Mammary epithelial cell (primary cell): ENCODE results near the gene SCCPDH.
"Not testable (repeated sequence)": the region's sequence is repeated elsewhere in the genome, so short reads cannot be mapped to it uniquely, and the experiment has no call there.

Experiments used
- CTCF ChIP-seq, 2 donors: IDR thresholded peaks in 1 of 2; conservative IDR thresholded peaks in 1 of 2; 2 replicates each; pipeline ENCODE4 v1.5.1; 2011 to 2012; ENCODE audit warnings: inconsistent platforms in 2 of 2, low read length in 2 of 2, mild to moderate bottlenecking in 2 of 2, control low read depth in 1 of 2, low read depth in 1 of 2; ENCODE audit not compliant: insufficient read depth in 1 of 2; ENCODE audit errors: extremely low read depth in 1 of 2
- EZH2 ChIP-seq: IDR thresholded peaks from 2 replicates; pipeline ENCODE4 v1.6.1; 2012; ENCODE audit warnings: low read length, inconsistent platforms, borderline replicate concordance

GRCh38 chr1:246694213-246694895, 29.9 kb upstream of the SCCPDH start:
- not testable (repeated sequence) for TF ChIP-seq CTCF (conservative IDR thresholded peaks at IDR 0.05 in 1 of 2, IDR thresholded peaks at IDR 0.05 in 1 of 2; ENCODE audit: extremely low read depth in 1 of 2, insufficient read depth in 1 of 2, low read depth in 1 of 2, low read length in 2 of 2); EZH2
